ENCODE results near the gene CDCA7L. TPM values are rescaled to one million over a fixed set of nuclear protein-coding genes. Genes with fewer than 3 reads are reported as not detected.

Gene CDCA7L
- polyA plus RNA-seq, 1 of the 3 experiments (the other 2 are of a cell fraction) = 18.4 TPM

- POLR2A ChIA-PET = no interaction called here
Measured at GRCh38 chr7:21883069-21883468, 62.6 kb downstream of the CDCA7L start.

GRCh38 chr7:21869785-21870402 is 75.8 kb downstream of the CDCA7L start:
- ChIA-PET CTCF (interaction anchor here (1.0 kb wide), 1 partner anchor 13 kb away, joined by 3 read pairs; no protein-coding TSS in a partner anchor), POLR2A (no interaction called here)
- no peak overlapping the region for H3K4me2 ChIP-seq
- no peaks in the 10 kb centered on the region; a peak in 1 of 4 replicates for H3K4me1 ChIP-seq (ENCODE audit: control insufficient read depth in 1 of 2, insufficient read depth in 2 of 2, low read depth in 1 of 2, low read length in 1 of 2)
- no peak overlapping the region for H3K4me3 ChIP-seq (ENCODE audit: low read depth in 2 of 2, low read length in 1 of 2)
- no peak overlapping the region for H3K9ac ChIP-seq
- no peaks in the 10 kb centered on the region for H3K9me2 ChIP-seq
- no peak for DNase-seq
- TF ChIP-seq REST (IDR thresholded peaks at IDR 0.05; ENCODE audit: low read depth, low read length) (no peak), SMC3 (IDR thresholded peaks at IDR 0.05; ENCODE audit: low read depth, low read length) (no peak), NRF1 (IDR thresholded peaks at IDR 0.05; ENCODE audit: low read depth, low read length) (no peak), JUND (IDR thresholded peaks at IDR 0.05) (no peak)
- H4K20me1 ChIP-seq (ENCODE audit: insufficient read depth) = no peaks in the 10 kb centered on the region
- H3K27ac ChIP-seq (ENCODE audit: low read depth in 2 of 2, low read length in 1 of 2) = no peak overlapping the region
- no peaks in the 10 kb centered on the region for H3F3A ChIP-seq (replicated peaks; ENCODE audit: insufficient read depth)
- no peaks in the 10 kb centered on the region for H3K79me2 ChIP-seq (ENCODE audit: insufficient read depth)
- H3K36me3 ChIP-seq (replicated peaks in 1 of 2; ENCODE audit: control insufficient read depth in 1 of 2, insufficient read depth in 2 of 2, low read length in 1 of 2) = no peaks in the 10 kb centered on the region
- no peaks in the 10 kb centered on the region; the same call in 1 of the 2 replicates for H3K27me3 ChIP-seq (ENCODE audit: insufficient read depth)
- H2AFZ ChIP-seq (ENCODE audit: low read depth) = no peak overlapping the region
- no peaks in the 10 kb centered on the region for H3K9me3 ChIP-seq
- WGBS (ENCODE audit: low lambda C conversion rate) = 6% methylated on average over 5 of the region's 5 CpGs

More at GRCh38 chr7:21883069-21883468, 62.6 kb downstream of the CDCA7L start:
- H3K4me1 ChIP-seq (ENCODE audit: control insufficient read depth in 1 of 2, insufficient read depth in 2 of 2, low read depth in 1 of 2, low read length in 1 of 2) = no peaks in the 10 kb centered on the region
- H3K27ac ChIP-seq (ENCODE audit: low read depth in 2 of 2, low read length in 1 of 2) = no peak overlapping the region
- no peak overlapping the region for H3K4me2 ChIP-seq
- H3K36me3 ChIP-seq (replicated peaks in 1 of 2; ENCODE audit: control insufficient read depth in 1 of 2, insufficient read depth in 2 of 2, low read length in 1 of 2) = no peaks in the 10 kb centered on the region
- WGBS (ENCODE audit: low lambda C conversion rate) = 35% methylated on average over 3 of the region's 3 CpGs
- no peaks in the 10 kb centered on the region for H3K9me3 ChIP-seq
- H3F3A ChIP-seq (replicated peaks; ENCODE audit: insufficient read depth) = no peaks in the 10 kb centered on the region
- H3K4me3 ChIP-seq (ENCODE audit: low read depth in 2 of 2, low read length in 1 of 2) = no peak overlapping the region
- TF ChIP-seq SIN3A (IDR thresholded peaks at IDR 0.05; ENCODE audit: borderline replicate concordance, low read depth, low read length) (no peak), POLR2AphosphoS5 (IDR thresholded peaks at IDR 0.05; ENCODE audit: low read depth, low read length) (no peak), FOXJ3 (CRISPR knock-in tag; IDR thresholded peaks at IDR 0.05) (no peak), RFX5 (IDR thresholded peaks at IDR 0.05; ENCODE audit: low read length) (no peak), NRF1 (IDR thresholded peaks at IDR 0.05; ENCODE audit: low read depth, low read length) (no peak), RAD21 (IDR thresholded peaks at IDR 0.05; ENCODE audit: low read length) (no peak), ZBTB33 (IDR thresholded peaks at IDR 0.05; ENCODE audit: borderline replicate concordance, low read depth) (no peak), USF2 (IDR thresholded peaks at IDR 0.05; ENCODE audit: borderline replicate concordance, low read depth, low read length) (no peak), JUND (IDR thresholded peaks at IDR 0.05) (no peak), ELF1 (IDR thresholded peaks at IDR 0.05) (no peak)
- H4K20me1 ChIP-seq (ENCODE audit: insufficient read depth) = no peaks in the 10 kb centered on the region
- CTCF ChIA-PET = interaction anchor here (0.7 to 1.2 kb wide), 3 partner anchors 12 to 60 kb away, joined by 3 read pairs; no protein-coding TSS in a partner anchor
- H3K9ac ChIP-seq = no peak overlapping the region
- H3K27me3 ChIP-seq (ENCODE audit: insufficient read depth) = peaks cover 11% of the 10 kb centered on the region; the same call in 1 of the 2 replicates
- no peak for DNase-seq
- H2AFZ ChIP-seq (ENCODE audit: low read depth) = no peak overlapping the region
- no peaks in the 10 kb centered on the region for H3K79me2 ChIP-seq (ENCODE audit: insufficient read depth)
- H3K9me2 ChIP-seq = no peaks in the 10 kb centered on the region
